ENCODE results near the gene PRRG2.

Gene PRRG2

GRCh38 chr19:49581007-49581508, at the start of gene PRRG2:
TSS of gene PRRG2 (plus strand) at chr19:49581316. CDS start at chr19:49583220, 1,904 bp downstream.
- no peak for FAIRE-seq

DNA sequence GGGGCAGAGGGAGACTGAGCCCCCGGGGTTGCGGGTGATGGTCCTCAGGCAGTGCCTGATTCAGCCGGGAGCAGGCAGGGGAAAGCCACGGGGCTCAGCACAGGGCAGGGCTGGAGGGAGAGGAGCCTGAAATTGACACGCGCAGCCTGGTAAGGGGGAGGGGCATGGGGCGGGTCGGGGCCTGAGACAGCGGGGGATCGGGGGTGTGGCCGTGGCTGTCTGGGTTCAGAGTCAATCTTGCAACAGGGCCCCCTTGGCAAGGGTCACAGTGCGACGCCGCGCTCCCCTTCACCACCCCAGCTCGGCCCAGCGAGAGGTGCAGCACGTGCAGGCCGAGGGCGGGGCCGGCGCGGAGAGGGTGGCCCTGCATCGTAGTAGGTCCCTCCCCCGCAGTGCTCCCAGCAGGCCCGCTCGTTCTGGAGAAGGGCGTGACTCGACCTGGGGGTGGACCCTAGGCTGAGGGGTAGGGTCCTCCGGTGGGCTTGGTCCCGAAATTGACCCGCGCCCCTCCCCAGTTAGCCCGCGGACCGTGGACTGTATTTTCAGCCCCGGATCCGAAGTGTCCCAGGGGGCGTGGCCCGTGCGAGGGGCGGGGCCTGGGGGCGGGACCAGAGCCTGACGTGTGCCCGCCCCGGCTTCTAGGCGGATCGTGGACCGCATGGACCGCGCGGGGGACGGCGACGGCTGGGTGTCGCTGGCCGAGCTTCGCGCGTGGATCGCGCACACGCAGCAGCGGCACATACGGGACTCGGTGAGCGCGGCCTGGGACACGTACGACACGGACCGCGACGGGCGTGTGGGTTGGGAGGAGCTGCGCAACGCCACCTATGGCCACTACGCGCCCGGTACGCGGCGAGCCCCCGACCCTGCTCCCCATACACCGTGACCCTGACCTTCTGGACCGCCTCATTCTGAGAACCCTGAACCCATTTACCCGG, 47.3 kb upstream of the PRRG2 start:
- no peak for FAIRE-seq

- FAIRE-seq, result no peak
Measured at GRCh38 chr19:49534632-49535385, 46.3 kb upstream of the PRRG2 start.

GRCh38 chr19:49536921-49537462, 44.1 kb upstream of the PRRG2 start:
- no peak for FAIRE-seq

DNA sequence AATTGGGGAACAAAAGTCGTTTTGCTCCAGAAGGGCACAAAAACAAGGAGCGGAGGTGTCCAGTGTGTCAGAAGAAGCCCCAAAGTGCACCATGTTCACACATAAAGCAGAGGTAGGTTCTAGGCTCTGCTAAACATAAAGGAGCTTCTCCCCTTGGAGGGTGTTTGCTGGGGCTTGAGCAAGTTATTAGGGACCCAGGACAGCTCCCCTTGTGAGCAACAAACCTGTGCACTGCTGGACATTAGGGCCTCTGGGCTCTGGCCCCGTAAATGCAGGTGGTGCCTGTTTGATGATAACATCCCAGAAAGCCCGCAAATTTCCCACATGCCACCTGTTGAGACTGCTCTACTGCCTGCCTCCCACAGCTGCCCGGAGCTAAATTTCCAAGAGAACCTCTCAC, 42.5 kb upstream of the PRRG2 start:
- no peak for FAIRE-seq

GRCh38 chr19:49539192-49539952, 41.7 kb upstream of the PRRG2 start:
- FAIRE-seq, result no peak

GRCh38 chr19:49541914-49542313, 39.2 kb upstream of the PRRG2 start:
- FAIRE-seq, result no peak

GRCh38 chr19:49542446-49542845, 38.7 kb upstream of the PRRG2 start:
- FAIRE-seq, result no peak

DNA sequence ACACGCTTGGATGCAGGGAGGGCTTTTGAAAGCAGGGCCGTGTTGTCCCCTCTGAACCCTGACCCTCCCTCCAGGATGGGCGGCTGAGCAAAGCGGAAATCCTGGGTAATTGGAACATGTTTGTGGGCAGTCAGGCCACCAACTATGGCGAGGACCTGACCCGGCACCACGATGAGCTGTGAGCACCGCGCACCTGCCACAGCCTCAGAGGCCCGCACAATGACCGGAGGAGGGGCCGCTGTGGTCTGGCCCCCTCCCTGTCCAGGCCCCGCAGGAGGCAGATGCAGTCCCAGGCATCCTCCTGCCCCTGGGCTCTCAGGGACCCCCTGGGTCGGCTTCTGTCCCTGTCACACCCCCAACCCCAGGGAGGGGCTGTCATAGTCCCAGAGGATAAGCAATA, 38.1 kb upstream of the PRRG2 start:
- FAIRE-seq, result no peak

GRCh38 chr19:49544154-49544553, 37.0 kb upstream of the PRRG2 start:
- FAIRE-seq, result no peak

- FAIRE-seq, result peak; percentile 95
Measured at GRCh38 chr19:49546825-49547565, 34.1 kb upstream of the PRRG2 start.

GRCh38 chr19:49549045-49549444, 32.1 kb upstream of the PRRG2 start:
- FAIRE-seq, result no peak

- no peak for FAIRE-seq
Measured at GRCh38 chr19:49551531-49551930, 29.6 kb upstream of the PRRG2 start.

GRCh38 chr19:49552749-49553148, 28.4 kb upstream of the PRRG2 start:
- FAIRE-seq, result no peak

GRCh38 chr19:49553451-49554271, 27.5 kb upstream of the PRRG2 start:
- FAIRE-seq, result no peak

- no peak for FAIRE-seq
Measured at GRCh38 chr19:49554701-49555181, 26.4 kb upstream of the PRRG2 start.

DNA sequence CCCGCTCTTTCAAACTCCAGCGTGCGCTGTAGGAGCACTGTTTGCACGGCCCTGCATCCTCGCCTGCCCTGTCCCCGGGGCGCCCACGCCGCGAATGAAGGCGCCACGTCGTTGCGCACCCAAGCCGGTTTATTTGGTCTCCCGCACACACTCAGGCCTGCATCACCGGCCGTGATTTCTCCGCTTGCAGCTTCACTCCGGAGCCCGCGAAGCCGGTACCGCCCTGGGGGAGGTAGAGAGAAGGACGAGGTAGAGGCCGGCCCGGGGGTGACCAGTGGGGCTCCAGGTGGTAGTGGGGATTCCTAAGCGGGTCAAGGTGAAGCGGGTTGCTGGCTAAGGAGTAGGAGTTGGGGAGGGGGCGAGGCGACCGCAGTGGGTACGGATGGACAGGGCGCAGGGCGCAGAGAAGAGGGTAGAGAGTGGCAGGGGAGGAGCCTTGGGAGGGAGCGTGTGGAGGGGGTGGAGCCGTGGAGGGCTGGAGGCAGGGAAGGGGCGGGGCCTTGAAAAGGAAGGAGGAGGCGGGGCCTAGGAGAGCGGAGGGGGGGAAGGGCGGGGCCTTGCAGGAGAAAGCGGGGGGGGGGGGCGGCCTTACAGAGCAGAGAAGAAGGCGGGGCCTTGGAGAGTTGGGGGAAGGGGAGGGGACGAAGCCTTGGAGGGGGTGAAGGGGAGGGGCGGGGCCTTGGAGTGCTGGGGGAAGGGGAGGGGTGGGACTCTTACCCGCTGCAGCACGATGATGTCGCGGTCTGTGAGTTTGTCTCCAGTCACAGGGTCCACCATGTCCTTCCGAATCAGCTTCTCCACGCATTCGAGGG, 25.3 kb upstream of the PRRG2 start:
- FAIRE-seq, result no peak

DNA sequence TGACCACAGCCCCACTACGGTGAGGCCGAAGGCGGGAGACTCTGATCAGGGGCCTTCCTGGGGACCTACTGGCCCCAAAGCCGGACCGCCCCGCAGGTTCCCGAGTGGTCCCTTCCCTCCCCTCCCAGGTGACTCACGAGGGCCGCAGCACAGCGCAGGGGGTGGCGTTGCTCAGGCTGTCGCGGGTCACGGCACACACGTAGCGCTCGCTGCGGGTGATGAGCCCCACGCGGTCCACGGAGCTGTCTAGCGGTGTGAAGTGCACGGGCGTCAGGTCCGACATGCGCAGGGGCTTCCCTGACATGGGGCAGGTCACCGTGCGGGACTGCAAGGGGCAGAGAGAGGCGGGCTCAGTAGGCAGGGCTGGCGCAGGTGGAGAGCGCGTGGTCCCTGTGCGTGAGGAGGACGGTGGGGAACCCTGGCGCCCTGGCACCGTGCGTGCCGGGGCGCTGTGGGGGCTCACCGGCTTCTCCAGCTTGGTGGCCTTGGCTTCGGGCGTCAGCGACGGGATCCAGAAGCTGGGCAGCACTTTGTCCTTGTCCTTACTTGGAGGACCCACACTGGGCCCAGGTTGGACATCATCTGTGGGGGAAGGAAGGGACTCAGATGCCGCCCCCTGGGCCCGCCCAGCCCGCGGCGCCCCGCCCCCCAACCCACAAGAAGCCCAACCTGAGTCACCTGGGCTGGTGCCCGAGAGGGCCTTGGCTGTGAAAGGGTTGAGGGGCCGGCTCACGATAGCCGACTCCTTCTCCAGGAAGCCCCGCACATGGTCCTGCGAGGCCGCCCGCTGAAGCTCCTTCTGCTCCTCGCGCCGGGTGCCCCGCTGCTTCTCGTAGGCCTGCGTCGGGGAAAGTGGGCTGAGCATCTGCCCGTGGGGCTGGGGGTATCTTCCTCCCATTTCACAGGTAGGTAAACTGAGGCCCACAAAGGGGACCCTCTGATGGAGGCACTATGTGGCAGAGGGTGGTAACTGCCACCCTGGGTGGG, 24.4 kb upstream of the PRRG2 start:
- FAIRE-seq, result no peak

All from TTC549 (cell line).